Stimulated activated CD4-positive, alpha-beta T cell treated with anti-CD3 and anti-CD28 coated beads, Interleukin-1b, Interleukin-23, amount 100 ng/mL, for 4 hours (primary cell): ENCODE results near the gene RPUSD1.
"Not testable (repeated sequence)": the region's sequence is repeated elsewhere in the genome, so short reads cannot be mapped to it uniquely, and the experiment has no call there.

Experiments
- DNase-seq, 2 donors: peaks; one replicate each; pipeline ENCODE4 v3.0.0-alpha.2; 2020; ENCODE audit warnings: low read depth in 2 of 2

Gene RPUSD1

GRCh38 chr16:783404-784161 is 4.6 kb downstream of the RPUSD1 start:
- no peak for DNase-seq

- no peak for DNase-seq
Observed at GRCh38 chr16:782766-783403, 5.3 kb downstream of the RPUSD1 start.

- DNase-seq: no peak
Observed at GRCh38 chr16:782258-782657, 5.9 kb downstream of the RPUSD1 start.

GRCh38 chr16:781346-782010 is 6.7 kb downstream of the RPUSD1 start:
- no peak for DNase-seq

- DNase-seq: no peak
Observed at GRCh38 chr16:780296-780695, 7.9 kb downstream of the RPUSD1 start.

GRCh38 chr16:779561-779960 is 8.6 kb downstream of the RPUSD1 start:
- DNase-seq: no peak

- no peak for DNase-seq
Observed at GRCh38 chr16:778909-779527, 9.2 kb downstream of the RPUSD1 start.

GRCh38 chr16:778447-778846 is 9.7 kb downstream of the RPUSD1 start:
- DNase-seq: no peak

- no peak for DNase-seq
Observed at GRCh38 chr16:777826-778225, 10.4 kb downstream of the RPUSD1 start.

GRCh38 chr16:776824-777223 is 11.4 kb downstream of the RPUSD1 start:
- no peak for DNase-seq

GRCh38 chr16:776298-776697 is 11.9 kb downstream of the RPUSD1 start:
- DNase-seq: not testable (repeated sequence)

- DNase-seq: no peak
Observed at GRCh38 chr16:775236-775796, 12.9 kb downstream of the RPUSD1 start.

- DNase-seq: no peak
Observed at GRCh38 chr16:774086-775001, 13.8 kb downstream of the RPUSD1 start.

- DNase-seq: no peak
Observed at GRCh38 chr16:772959-773358, 15.2 kb downstream of the RPUSD1 start.

- DNase-seq: no peak
Observed at GRCh38 chr16:770411-770810, 17.8 kb downstream of the RPUSD1 start.

GRCh38 chr16:769934-770333 is 18.2 kb downstream of the RPUSD1 start:
- DNase-seq: no peak

- no peak for DNase-seq
Observed at GRCh38 chr16:769184-769784, 18.9 kb downstream of the RPUSD1 start.

- DNase-seq: no peak
Observed at GRCh38 chr16:768428-768827, 19.8 kb downstream of the RPUSD1 start.

- no peak for DNase-seq
Observed at GRCh38 chr16:767743-768235, 20.4 kb downstream of the RPUSD1 start.

- no peak for DNase-seq
Observed at GRCh38 chr16:766820-767640, 21.2 kb downstream of the RPUSD1 start.
